HCT116 (cell line): ENCODE results near the gene ANO2.

Experiments
- FOSL1 ChIP-seq: IDR thresholded peaks from 2 replicates; pipeline ENCODE4 v1.6.1; 2012; ENCODE audit warnings: low read depth
- MAX ChIP-seq: IDR thresholded peaks from 2 replicates; pipeline ENCODE4 v1.6.1; 2012
- POLR2A ChIP-seq: IDR thresholded peaks from 2 replicates; pipeline ENCODE4 v1.7.0; 2011; ENCODE audit warnings: borderline replicate concordance; ENCODE audit not compliant: insufficient read depth, insufficient read length; ENCODE audit errors: extremely low read depth
- POLR2AphosphoS5 ChIP-seq: IDR thresholded peaks from 2 replicates; pipeline ENCODE4 v1.6.1; 2011; ENCODE audit warnings: mild to moderate bottlenecking, low read depth, low read length, moderate library complexity
- RAD21 ChIP-seq: IDR thresholded peaks from 2 replicates; pipeline ENCODE4 v1.6.1; 2012; ENCODE audit warnings: low read depth, mild to moderate bottlenecking
- REST ChIP-seq: IDR thresholded peaks from 2 replicates; pipeline ENCODE4 v1.6.1; 2012; ENCODE audit warnings: low read depth
- SP1 ChIP-seq: IDR thresholded peaks from 2 replicates; pipeline ENCODE4 v1.6.1; 2012; ENCODE audit warnings: low read depth
- ZFX ChIP-seq: fragments of 450-650 bp; IDR thresholded peaks from 2 replicates; pipeline ENCODE4 v1.6.1; 2017
- TF ChIP-seq, protein P1 (sequence below), 3 experiments: fragments of 200-600 bp in 1 of 3; sonication (generic) in 1 of 3; IDR thresholded peaks in 2 of 3; conservative IDR thresholded peaks in 1 of 3; 2 replicates each; pipeline ENCODE4 v1.5.1; 2012 to 2017; ENCODE audit warnings: low read depth in 2 of 3, low read length in 2 of 3, antibody characterized with exemption in 1 of 3, borderline replicate concordance in 1 of 3, control low read depth in 1 of 3, mild to moderate bottlenecking in 1 of 3, mixed read lengths in 1 of 3, mixed run types in 1 of 3, moderate library complexity in 1 of 3; ENCODE audit not compliant: insufficient read depth in 1 of 3

GRCh38 chr12:5808981-5809380 is 136.1 kb downstream of the ANO2 start:
- TF ChIP-seq SP1 (no peak), POLR2AphosphoS5 (no peak), POLR2A (no peak), MAX (no peak), ZFX (no peak), REST (no peak), FOSL1 (no peak), RAD21 (no peak)
- TF ChIP-seq, protein P1, sequence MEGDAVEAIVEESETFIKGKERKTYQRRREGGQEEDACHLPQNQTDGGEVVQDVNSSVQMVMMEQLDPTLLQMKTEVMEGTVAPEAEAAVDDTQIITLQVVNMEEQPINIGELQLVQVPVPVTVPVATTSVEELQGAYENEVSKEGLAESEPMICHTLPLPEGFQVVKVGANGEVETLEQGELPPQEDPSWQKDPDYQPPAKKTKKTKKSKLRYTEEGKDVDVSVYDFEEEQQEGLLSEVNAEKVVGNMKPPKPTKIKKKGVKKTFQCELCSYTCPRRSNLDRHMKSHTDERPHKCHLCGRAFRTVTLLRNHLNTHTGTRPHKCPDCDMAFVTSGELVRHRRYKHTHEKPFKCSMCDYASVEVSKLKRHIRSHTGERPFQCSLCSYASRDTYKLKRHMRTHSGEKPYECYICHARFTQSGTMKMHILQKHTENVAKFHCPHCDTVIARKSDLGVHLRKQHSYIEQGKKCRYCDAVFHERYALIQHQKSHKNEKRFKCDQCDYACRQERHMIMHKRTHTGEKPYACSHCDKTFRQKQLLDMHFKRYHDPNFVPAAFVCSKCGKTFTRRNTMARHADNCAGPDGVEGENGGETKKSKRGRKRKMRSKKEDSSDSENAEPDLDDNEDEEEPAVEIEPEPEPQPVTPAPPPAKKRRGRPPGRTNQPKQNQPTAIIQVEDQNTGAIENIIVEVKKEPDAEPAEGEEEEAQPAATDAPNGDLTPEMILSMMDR (IDR thresholded peaks at IDR 0.05 in 2 of 3, conservative IDR thresholded peaks at IDR 0.05 in 1 of 3; ENCODE audit: borderline replicate concordance in 1 of 3, insufficient read depth in 1 of 3, low read depth in 2 of 3, low read length in 2 of 3): no peak
